ENCODE measurements around the gene FAM186B. TPM values are rescaled to one million over a fixed set of nuclear protein-coding genes. Genes with fewer than 3 reads are reported as not detected.

Gene FAM186B
- total RNA-seq, 1 donor: under 0.01 TPM

DNA sequence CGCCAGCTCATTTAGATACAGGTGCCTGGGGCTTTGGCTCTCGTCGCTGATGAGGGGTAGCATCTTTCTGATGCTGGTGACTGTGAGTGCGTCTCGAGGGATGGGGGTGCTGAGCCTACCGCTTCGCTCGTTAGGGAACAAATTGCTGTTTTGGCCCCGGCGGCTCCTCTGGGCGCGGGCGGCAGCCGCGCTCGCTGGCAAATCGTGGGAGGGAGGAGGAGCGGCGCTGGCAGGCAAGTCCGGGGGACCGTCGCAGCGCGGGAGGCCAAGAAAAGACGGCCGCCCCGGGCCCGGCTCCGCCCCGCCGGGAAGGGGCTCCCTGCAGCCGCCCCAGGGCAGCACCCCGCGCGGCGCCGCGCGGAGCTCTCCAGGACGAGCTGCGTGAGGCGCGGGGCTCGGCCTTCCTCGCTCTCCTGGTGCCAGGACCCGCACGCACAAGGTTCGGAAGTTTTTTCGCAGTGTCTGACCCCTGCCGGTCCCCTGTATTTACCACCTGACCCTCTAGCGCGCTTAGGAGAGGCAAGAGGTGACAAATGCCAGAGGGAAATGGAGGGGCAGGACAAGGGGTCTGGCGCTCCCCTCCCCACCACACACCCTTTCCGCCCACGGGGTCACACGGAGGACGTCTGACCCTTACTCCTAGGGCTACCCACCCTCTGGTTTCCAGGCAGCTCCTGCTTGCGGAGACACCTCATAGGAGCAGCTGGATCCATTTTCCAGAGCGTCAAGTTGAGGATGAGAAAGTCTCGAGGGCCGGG, 67.5 kb downstream of the FAM186B start:
- no peak for DNase-seq (ENCODE audit: low read depth)
- H3K4me3 ChIP-seq (ENCODE audit: low read depth, low read length): peak overlapping the region; percentile 52
- TF ChIP-seq, protein P1, sequence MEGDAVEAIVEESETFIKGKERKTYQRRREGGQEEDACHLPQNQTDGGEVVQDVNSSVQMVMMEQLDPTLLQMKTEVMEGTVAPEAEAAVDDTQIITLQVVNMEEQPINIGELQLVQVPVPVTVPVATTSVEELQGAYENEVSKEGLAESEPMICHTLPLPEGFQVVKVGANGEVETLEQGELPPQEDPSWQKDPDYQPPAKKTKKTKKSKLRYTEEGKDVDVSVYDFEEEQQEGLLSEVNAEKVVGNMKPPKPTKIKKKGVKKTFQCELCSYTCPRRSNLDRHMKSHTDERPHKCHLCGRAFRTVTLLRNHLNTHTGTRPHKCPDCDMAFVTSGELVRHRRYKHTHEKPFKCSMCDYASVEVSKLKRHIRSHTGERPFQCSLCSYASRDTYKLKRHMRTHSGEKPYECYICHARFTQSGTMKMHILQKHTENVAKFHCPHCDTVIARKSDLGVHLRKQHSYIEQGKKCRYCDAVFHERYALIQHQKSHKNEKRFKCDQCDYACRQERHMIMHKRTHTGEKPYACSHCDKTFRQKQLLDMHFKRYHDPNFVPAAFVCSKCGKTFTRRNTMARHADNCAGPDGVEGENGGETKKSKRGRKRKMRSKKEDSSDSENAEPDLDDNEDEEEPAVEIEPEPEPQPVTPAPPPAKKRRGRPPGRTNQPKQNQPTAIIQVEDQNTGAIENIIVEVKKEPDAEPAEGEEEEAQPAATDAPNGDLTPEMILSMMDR (IDR thresholded peaks at IDR 0.05; ENCODE audit: insufficient read depth, low read depth, low read length): no peak

Small RNA genes within 50 kb of the gene (small RNA-seq; reads per million reads assigned to genes)
- gene HIGD1AP9: not detected
- gene POLR2KP1: not detected
- gene RNU6-834P: not detected

Other genes starting within 250 kb of the FAM186B start
- 30.6 and 32.4 TPM in 2 replicates for gene SPATS2, start 238.2 kb downstream of the FAM186B start, total RNA-seq
- gene KCNH3, start 66.6 kb downstream of the FAM186B start, total RNA-seq: under 0.01 TPM in 2 replicates
- gene MCRS1, start 37.5 kb downstream of the FAM186B start, total RNA-seq: 47.5 and 61.5 TPM in 2 replicates
- gene PRPF40B, start 17.9 kb upstream of the FAM186B start, total RNA-seq: 8.2 and 11.3 TPM in 2 replicates
- 22.5 and 28.7 TPM in 2 replicates for gene FMNL3, start 101.8 kb upstream of the FAM186B start, total RNA-seq
- 377 and 506 TPM in 2 replicates for gene TMBIM6, start 135.9 kb upstream of the FAM186B start, total RNA-seq
- gene NCKAP5L, start 222.8 kb upstream of the FAM186B start, total RNA-seq: 30.9 and 34.1 TPM in 2 replicates
- gene BCDIN3D, start 237.5 kb upstream of the FAM186B start, total RNA-seq: 2.9 and 3.5 TPM in 2 replicates